AG04449 (cell line): ENCODE data around the gene NTM.

Source experiments
- CTCF ChIA-PET: fragments of 350-600 bp; formaldehyde crosslinking; extraction: SDS; loops from one replicate; lab custom pipeline; 2021; ENCODE audit warnings: antibody characterized with exemption; lab: Yijun Ruan, JAX
- POLR2A ChIA-PET: fragments of 400-600, 350-600 bp; formaldehyde crosslinking; extraction: SDS; loops from one replicate; lab custom pipeline; 2020; ENCODE audit warnings: antibody characterized with exemption, inconsistent platforms; lab: Yijun Ruan, JAX
- DNase-seq: peaks from one replicate; pipeline ENCODE4 v3.0.0-alpha.2; 2010; ENCODE audit warnings: low read depth, low spot score
- H3K4me3 ChIP-seq: 2 replicates; pipeline ENCODE4 v1.5.1; 2011; ENCODE audit warnings: low read depth, mild to moderate bottlenecking, control low read depth, low read length
- TF ChIP-seq, protein P1 (sequence below): IDR thresholded peaks from one replicate; pipeline ENCODE4 v1.5.1; 2011; ENCODE audit warnings: mild to moderate bottlenecking, moderate library complexity, low read length, control low read depth, inconsistent platforms; ENCODE audit not compliant: insufficient read depth; ENCODE audit errors: missing control alignments

NTM gene

DNA sequence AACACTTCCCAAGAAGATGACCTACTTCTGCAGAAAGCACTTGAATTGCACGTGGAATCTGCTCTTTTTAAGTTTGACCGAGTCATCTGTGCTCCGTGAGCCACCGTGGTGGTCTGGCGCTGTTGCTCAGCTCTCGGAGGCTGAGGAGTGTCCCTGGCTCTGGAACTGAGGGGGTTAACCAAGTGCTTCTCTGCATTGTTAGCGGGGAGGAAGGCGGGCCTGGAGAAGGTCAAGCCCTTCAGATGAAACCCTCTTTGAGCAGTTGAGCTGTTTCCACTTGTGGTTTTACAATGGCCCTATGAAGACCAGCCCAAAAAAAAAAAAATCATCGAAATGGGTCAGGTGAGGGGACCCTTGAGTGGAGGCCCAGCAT is 286.4 kb downstream of the NTM start:
- DNase-seq, result no peak
- H3K4me3 ChIP-seq, result no peak overlapping the region
- CTCF ChIA-PET, result interaction anchor here (1.0 to 3.2 kb wide), 2 partner anchors 17 to 37 kb away, joined by 5 to 19 read pairs; no protein-coding TSS in a partner anchor
- POLR2A ChIA-PET, result no interaction called here
- TF ChIP-seq, protein P1, sequence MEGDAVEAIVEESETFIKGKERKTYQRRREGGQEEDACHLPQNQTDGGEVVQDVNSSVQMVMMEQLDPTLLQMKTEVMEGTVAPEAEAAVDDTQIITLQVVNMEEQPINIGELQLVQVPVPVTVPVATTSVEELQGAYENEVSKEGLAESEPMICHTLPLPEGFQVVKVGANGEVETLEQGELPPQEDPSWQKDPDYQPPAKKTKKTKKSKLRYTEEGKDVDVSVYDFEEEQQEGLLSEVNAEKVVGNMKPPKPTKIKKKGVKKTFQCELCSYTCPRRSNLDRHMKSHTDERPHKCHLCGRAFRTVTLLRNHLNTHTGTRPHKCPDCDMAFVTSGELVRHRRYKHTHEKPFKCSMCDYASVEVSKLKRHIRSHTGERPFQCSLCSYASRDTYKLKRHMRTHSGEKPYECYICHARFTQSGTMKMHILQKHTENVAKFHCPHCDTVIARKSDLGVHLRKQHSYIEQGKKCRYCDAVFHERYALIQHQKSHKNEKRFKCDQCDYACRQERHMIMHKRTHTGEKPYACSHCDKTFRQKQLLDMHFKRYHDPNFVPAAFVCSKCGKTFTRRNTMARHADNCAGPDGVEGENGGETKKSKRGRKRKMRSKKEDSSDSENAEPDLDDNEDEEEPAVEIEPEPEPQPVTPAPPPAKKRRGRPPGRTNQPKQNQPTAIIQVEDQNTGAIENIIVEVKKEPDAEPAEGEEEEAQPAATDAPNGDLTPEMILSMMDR, result no peak

DNA sequence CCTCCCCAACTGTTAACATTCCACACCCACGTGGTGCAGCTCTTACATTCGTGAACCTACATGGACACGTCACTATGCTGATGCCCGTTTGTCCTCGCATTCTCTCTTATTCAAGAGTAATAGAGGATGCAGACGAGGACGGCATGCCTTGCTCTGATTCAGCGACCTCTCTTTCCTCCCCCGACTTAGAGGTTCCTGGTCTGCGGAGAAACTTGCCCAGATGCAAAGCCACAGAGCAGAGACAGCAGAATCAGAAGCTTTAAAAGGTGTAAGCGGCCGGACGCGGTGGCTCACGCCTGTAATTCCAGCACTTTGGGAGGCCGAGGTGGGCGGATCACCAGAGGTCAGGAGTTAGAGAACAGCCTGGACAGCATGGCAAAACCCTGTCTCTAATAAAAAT is 288.0 kb downstream of the NTM start:
- ChIA-PET CTCF (interaction anchor here (1.1 to 3.2 kb wide), 2 partner anchors 11 to 15 kb away, joined by 5 to 19 read pairs; no protein-coding TSS in a partner anchor), POLR2A (no interaction called here)
- no peak overlapping the region for H3K4me3 ChIP-seq
- TF ChIP-seq, protein P1, result no peak
- DNase-seq, result no peak

DNA sequence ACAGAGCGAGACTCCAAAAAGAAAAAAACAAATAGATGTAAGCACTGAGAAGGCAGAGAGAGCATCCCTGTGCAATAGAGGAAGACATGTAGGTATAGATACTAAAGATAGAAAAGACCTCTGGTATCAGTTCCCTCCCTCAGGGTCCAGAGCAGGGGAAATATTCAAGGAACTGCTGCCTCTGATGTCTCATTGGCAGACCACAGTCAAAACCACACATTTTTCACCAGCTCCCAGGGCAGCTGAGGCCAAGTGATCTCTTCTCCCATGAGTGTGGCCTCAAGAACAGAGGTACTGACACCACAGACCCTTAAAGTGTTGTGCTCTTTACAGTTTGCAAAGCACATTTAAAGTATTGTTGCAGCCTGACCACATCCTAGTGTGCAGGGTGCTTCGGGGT is 288.5 kb downstream of the NTM start:
- DNase-seq, result no peak
- TF ChIP-seq, protein P1, result no peak
- ChIA-PET CTCF (interaction anchor here (3.2 kb wide), 1 partner anchor 15 kb away, joined by 19 read pairs; no protein-coding TSS in a partner anchor), POLR2A (no interaction called here)
- H3K4me3 ChIP-seq, result no peak overlapping the region

DNA sequence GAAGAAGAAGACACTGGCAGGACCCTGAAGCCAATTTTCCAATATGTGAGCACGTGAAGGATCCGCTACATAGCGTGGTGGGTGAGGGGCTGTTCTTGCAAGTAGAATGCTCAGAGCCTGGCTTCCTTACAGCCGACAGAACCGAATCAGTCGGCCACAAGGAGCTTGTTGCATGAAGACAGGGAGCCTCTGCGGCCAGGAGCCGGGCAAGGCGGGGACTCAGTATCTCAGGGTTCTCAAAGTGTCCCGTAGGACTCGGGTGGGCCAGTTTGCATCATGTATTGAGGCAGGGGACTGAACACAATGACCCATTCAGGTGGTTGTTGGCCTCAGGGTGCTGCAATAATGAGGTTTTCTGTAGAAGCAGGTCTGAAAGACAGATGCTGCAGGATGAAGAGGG is 289.5 kb downstream of the NTM start:
- TF ChIP-seq, protein P1, result no peak
- CTCF ChIA-PET, result interaction anchor here (0.5 to 11.1 kb wide), 3 partner anchors 34 to 646 kb away, joined by 3 to 96 read pairs (median 4); no protein-coding TSS in a partner anchor
- POLR2A ChIA-PET, result no interaction called here
- DNase-seq, result no peak
- no peak overlapping the region for H3K4me3 ChIP-seq

DNA sequence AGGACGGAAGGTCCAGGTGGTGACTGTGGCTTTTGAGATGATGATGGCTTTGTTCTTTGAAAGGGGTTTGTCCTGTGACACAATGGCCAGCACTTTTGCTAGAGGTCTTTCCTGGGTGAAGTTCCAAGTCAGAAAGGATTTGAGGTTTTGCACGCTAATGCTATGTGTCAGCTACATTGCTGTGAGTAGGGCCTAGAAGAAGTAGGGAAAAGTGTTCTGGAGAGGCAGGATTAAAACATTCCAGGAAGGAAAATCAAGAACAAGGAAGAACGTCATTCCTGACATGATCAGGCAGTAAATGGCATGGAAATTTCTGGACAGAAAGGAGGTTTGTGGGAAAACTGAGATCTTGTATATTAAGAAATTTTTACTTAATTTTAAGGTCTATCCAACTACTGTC is 290.7 kb downstream of the NTM start:
- POLR2A ChIA-PET, result no interaction called here
- no peak for DNase-seq
- H3K4me3 ChIP-seq, result no peak overlapping the region
- CTCF ChIA-PET, result interaction anchor here (1.1 to 11.1 kb wide), 4 partner anchors 14 to 80 kb away, joined by 3 to 96 read pairs (median 38); no protein-coding TSS in a partner anchor
- TF ChIP-seq, protein P1, result no peak

DNA sequence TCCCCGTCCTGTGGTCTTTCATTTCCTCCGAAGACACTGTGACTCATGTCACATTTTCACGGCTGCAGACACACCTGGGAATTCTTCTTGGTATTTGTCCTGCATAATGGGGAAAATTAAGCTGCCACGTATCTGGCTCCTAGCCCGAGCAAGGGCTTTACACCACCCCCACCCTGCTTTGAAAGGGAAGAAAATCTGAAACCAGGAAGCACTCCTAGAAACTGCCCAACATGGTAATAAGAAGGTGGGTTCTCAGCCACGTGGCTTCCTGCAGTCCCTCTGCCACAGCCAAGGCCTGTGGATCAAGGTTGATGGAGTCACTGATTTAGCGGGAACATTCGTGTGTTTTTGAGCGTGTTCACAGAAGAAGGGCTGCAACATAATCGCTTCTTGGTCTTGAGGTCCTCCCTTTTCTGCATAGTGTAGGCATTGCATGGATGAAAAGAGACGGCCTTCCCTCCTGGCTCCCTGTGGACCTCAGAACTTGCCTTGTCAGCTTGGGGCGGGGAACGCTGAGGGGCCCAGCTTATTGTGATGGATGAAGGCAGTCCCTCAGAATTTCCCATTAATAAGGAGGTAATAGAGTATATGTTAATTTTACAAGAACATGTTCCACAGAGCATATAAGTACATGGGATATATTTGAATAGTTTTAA is 292.0 kb downstream of the NTM start:
- POLR2A ChIA-PET, result no interaction called here
- CTCF ChIA-PET, result interaction anchor here (1.7 to 11.1 kb wide), 3 partner anchors 13 to 598 kb away, joined by 6 to 96 read pairs (median 72); no protein-coding TSS in a partner anchor
- no peak overlapping the region for H3K4me3 ChIP-seq
- no peak for DNase-seq
- TF ChIP-seq, protein P1, result no peak
